Astrocyte of the spinal cord (primary cell): ENCODE data around the gene SEC14L5.

ENCODE experiments used
- DNase-seq: peaks from one replicate; pipeline ENCODE4 v3.0.0; 2011; ENCODE audit warnings: low read depth, low spot score
- H3K4me3 ChIP-seq: 2 replicates; pipeline ENCODE4 v1.5.1; 2011; ENCODE audit warnings: low read depth, mild to moderate bottlenecking, low read length, moderate library complexity
- CTCF ChIP-seq: IDR thresholded peaks from 2 replicates; pipeline ENCODE4 v1.5.1; 2012; ENCODE audit warnings: low read depth, mild to moderate bottlenecking, low read length, inconsistent platforms
- in situ Hi-C: cut with HindIII; loops from 2 replicates; pipeline ENCODE4 v1.10.0; 2017; ENCODE audit warnings: low sequenced_read_pairs

SEC14L5 gene

GRCh38 chr16:4935241-4935855 is 22.8 kb upstream of the SEC14L5 start:
- H3K4me3 ChIP-seq: no peak overlapping the region
- TF ChIP-seq CTCF: no peak
- no peak for DNase-seq
- in situ Hi-C loops: no loop called here

GRCh38 chr16:4936181-4936990 is 21.7 kb upstream of the SEC14L5 start:
- DNase-seq: no peak
- H3K4me3 ChIP-seq: peak overlapping the region; percentile 44
- in situ Hi-C loops: no loop called here
- TF ChIP-seq CTCF: peak; percentile 13

GRCh38 chr16:4936991-4937781 is 20.9 kb upstream of the SEC14L5 start, which contains the start of gene PPL:
Gene PPL (minus strand): TSS chr16:4937148. CDS start chr16:4937045, 103 bp downstream.
- no peak for DNase-seq
- in situ Hi-C loops: no loop called here
- no peak for TF ChIP-seq CTCF
- H3K4me3 ChIP-seq: peak within 1 kb of the TSS; percentile 44

GRCh38 chr16:4937782-4938682 is 20.1 kb upstream of the SEC14L5 start:
- no peak for TF ChIP-seq CTCF
- no peak overlapping the region for H3K4me3 ChIP-seq
- DNase-seq: no peak
- in situ Hi-C loops: no loop called here

GRCh38 chr16:4938683-4939030 is 19.5 kb upstream of the SEC14L5 start:
- H3K4me3 ChIP-seq: no peak overlapping the region
- TF ChIP-seq CTCF: no peak
- DNase-seq: no peak
- in situ Hi-C loops: no loop called here

GRCh38 chr16:4940719-4941118 is 17.4 kb upstream of the SEC14L5 start:
- H3K4me3 ChIP-seq: no peak overlapping the region
- no peak for TF ChIP-seq CTCF
- in situ Hi-C loops: no loop called here
- no peak for DNase-seq
